ENCODE measurements around the gene BMPER.

BMPER gene

GRCh38 chr7:34143402-34143801, 238.1 kb downstream of the BMPER start:
- no peaks in the 10 kb centered on the region for H3K36me3 ChIP-seq (ENCODE audit: control insufficient read depth, insufficient read depth, low read length)
- H3K27ac ChIP-seq (ENCODE audit: low read depth, low read length): no peak overlapping the region
- no peaks in the 10 kb centered on the region for H3K9me3 ChIP-seq (ENCODE audit: control insufficient read depth, insufficient read depth, low read length)
- H3K9ac ChIP-seq (ENCODE audit: low read depth, low read length): no peak overlapping the region
- no peaks in the 10 kb centered on the region; the same call in 1 of the 2 replicates for H3K27me3 ChIP-seq (ENCODE audit: control insufficient read depth, insufficient read depth, low read length)
- peaks cover 16% of the 10 kb centered on the region for H3K4me1 ChIP-seq (ENCODE audit: control insufficient read depth, insufficient read depth, low read length)
- H3K4me3 ChIP-seq (ENCODE audit: low read depth, low read length): no peak overlapping the region

DNA sequence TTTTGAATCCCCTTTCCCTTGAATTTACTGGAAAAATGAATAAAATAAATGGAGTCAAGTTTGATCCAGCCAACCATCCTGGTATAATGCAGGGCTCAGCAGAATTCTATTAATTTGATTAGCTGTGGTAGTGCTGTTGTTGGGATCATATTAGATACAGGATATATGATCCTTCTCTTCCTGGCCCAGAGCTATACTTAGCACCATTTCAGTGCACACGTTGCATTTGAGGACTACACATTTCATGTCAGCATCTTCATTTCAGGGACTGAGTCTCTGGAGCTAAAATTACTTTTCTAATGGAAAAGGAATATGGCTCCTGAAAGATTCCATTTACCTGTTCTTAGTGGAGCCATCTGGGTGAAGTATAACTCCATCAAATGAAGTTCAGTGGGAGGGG, 240.3 kb downstream of the BMPER start:
- no peaks in the 10 kb centered on the region for H3K36me3 ChIP-seq (ENCODE audit: control insufficient read depth, insufficient read depth, low read length)
- H3K9me3 ChIP-seq (ENCODE audit: control insufficient read depth, insufficient read depth, low read length): no peaks in the 10 kb centered on the region
- H3K4me3 ChIP-seq (ENCODE audit: low read depth, low read length): no peak overlapping the region
- no peak overlapping the region for H3K9ac ChIP-seq (ENCODE audit: low read depth, low read length)
- no peak overlapping the region for H3K27ac ChIP-seq (ENCODE audit: low read depth, low read length)
- no peaks in the 10 kb centered on the region; the same call in 1 of the 2 replicates for H3K27me3 ChIP-seq (ENCODE audit: control insufficient read depth, insufficient read depth, low read length)
- H3K4me1 ChIP-seq (ENCODE audit: control insufficient read depth, insufficient read depth, low read length): no peaks in the 10 kb centered on the region

GRCh38 chr7:34153656-34154270, 248.4 kb downstream of the BMPER start:
- Histone ChIP-seq H3K4me1 (ENCODE audit: control insufficient read depth, insufficient read depth, low read length) (peaks cover 18% of the 10 kb centered on the region), H3K27ac (ENCODE audit: low read depth, low read length) (no peak overlapping the region), H3K36me3 (ENCODE audit: control insufficient read depth, insufficient read depth, low read length) (no peaks in the 10 kb centered on the region)

GRCh38 chr7:34155220-34155908, 250.0 kb downstream of the BMPER start:
- Histone ChIP-seq H3K27me3 (ENCODE audit: control insufficient read depth, insufficient read depth, low read length) (no peaks in the 10 kb centered on the region), H3K4me3 (ENCODE audit: low read depth, low read length) (no peak overlapping the region), H3K27ac (ENCODE audit: low read depth, low read length) (no peak overlapping the region), H3K4me1 (ENCODE audit: control insufficient read depth, insufficient read depth, low read length) (peaks cover 18% of the 10 kb centered on the region), H3K36me3 (ENCODE audit: control insufficient read depth, insufficient read depth, low read length) (no peaks in the 10 kb centered on the region), H3K9ac (ENCODE audit: low read depth, low read length) (no peak overlapping the region), H3K9me3 (ENCODE audit: control insufficient read depth, insufficient read depth, low read length) (no peaks in the 10 kb centered on the region)

More at GRCh38 chr7:34153656-34154270, 248.4 kb downstream of the BMPER start:
- Histone ChIP-seq H3K9ac (ENCODE audit: low read depth, low read length) (no peak overlapping the region), H3K4me3 (ENCODE audit: low read depth, low read length) (no peak overlapping the region), H3K9me3 (ENCODE audit: control insufficient read depth, insufficient read depth, low read length) (no peaks in the 10 kb centered on the region), H3K27me3 (ENCODE audit: control insufficient read depth, insufficient read depth, low read length) (no peaks in the 10 kb centered on the region)

GRCh38 chr7:34156336-34156735, 251.0 kb downstream of the BMPER start:
- no peak overlapping the region for H3K27ac ChIP-seq (ENCODE audit: low read depth, low read length)
- no peaks in the 10 kb centered on the region for H3K36me3 ChIP-seq (ENCODE audit: control insufficient read depth, insufficient read depth, low read length)
- H3K9me3 ChIP-seq (ENCODE audit: control insufficient read depth, insufficient read depth, low read length): no peaks in the 10 kb centered on the region
- no peak overlapping the region for H3K9ac ChIP-seq (ENCODE audit: low read depth, low read length)
- H3K4me3 ChIP-seq (ENCODE audit: low read depth, low read length): no peak overlapping the region
- H3K4me1 ChIP-seq (ENCODE audit: control insufficient read depth, insufficient read depth, low read length): peaks cover 18% of the 10 kb centered on the region
- no peaks in the 10 kb centered on the region for H3K27me3 ChIP-seq (ENCODE audit: control insufficient read depth, insufficient read depth, low read length)

GRCh38 chr7:34157137-34157536, 251.8 kb downstream of the BMPER start:
- H3K9ac ChIP-seq (ENCODE audit: low read depth, low read length): no peak overlapping the region
- no peaks in the 10 kb centered on the region for H3K9me3 ChIP-seq (ENCODE audit: control insufficient read depth, insufficient read depth, low read length)
- H3K36me3 ChIP-seq (ENCODE audit: control insufficient read depth, insufficient read depth, low read length): no peaks in the 10 kb centered on the region
- no peak overlapping the region for H3K27ac ChIP-seq (ENCODE audit: low read depth, low read length)
- no peak overlapping the region for H3K4me3 ChIP-seq (ENCODE audit: low read depth, low read length)
- peaks cover 14% of the 10 kb centered on the region for H3K4me1 ChIP-seq (ENCODE audit: control insufficient read depth, insufficient read depth, low read length)
- no peaks in the 10 kb centered on the region for H3K27me3 ChIP-seq (ENCODE audit: control insufficient read depth, insufficient read depth, low read length)

DNA sequence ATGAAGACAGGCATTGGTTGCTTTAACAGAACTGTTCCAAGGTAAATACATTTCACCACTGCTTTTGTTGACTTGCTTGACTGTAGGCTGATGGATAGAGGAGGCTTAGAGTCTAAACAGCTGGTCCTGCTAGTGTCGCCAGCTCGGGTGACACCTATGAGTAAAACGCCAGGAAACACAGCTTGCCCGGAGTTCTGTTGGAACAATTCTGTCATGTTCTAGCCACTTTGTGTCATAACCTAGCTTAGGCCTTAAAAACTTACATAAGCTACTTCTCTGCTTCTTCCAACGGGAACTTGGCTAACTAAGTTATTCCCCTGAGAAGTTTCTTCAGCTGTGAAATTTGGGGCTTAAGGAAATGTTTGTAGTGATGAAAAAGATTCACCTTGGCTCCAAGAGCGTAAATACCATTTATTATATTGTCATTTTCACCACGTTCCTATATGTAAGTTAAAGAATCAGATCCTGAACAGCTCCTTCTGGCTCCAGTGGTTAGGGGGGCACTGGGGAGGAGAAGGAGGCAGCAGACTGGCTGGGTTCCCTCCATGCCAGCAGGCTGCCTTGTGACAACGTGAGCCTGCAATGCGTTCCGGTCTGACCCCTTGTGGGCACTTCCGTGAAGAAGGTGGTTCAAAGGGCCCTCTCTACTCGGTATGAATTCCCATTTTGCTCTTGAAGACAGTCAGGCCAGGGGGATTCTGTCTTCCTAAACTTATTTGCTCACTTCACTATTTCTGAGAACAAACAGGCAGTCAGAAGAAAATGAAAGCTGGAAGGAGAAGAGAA, 253.2 kb downstream of the BMPER start:
- Histone ChIP-seq H3K27me3 (ENCODE audit: control insufficient read depth, insufficient read depth, low read length) (no peaks in the 10 kb centered on the region), H3K4me1 (ENCODE audit: control insufficient read depth, insufficient read depth, low read length) (0 out of 2 replicates have a peak, but pooled peaks cover 3% of the 10 kb centered on the region), H3K9ac (ENCODE audit: low read depth, low read length) (no peak overlapping the region), H3K4me3 (ENCODE audit: low read depth, low read length) (no peak overlapping the region), H3K9me3 (ENCODE audit: control insufficient read depth, insufficient read depth, low read length) (no peaks in the 10 kb centered on the region), H3K27ac (ENCODE audit: low read depth, low read length) (no peak overlapping the region), H3K36me3 (ENCODE audit: control insufficient read depth, insufficient read depth, low read length) (no peaks in the 10 kb centered on the region)

- Histone ChIP-seq H3K27me3 (ENCODE audit: control insufficient read depth, insufficient read depth, low read length) (no peaks in the 10 kb centered on the region), H3K36me3 (ENCODE audit: control insufficient read depth, insufficient read depth, low read length) (no peaks in the 10 kb centered on the region), H3K4me1 (ENCODE audit: control insufficient read depth, insufficient read depth, low read length) (no peaks in the 10 kb centered on the region), H3K27ac (ENCODE audit: low read depth, low read length) (no peak overlapping the region), H3K4me3 (ENCODE audit: low read depth, low read length) (no peak overlapping the region), H3K9ac (ENCODE audit: low read depth, low read length) (no peak overlapping the region), H3K9me3 (ENCODE audit: control insufficient read depth, insufficient read depth, low read length) (no peaks in the 10 kb centered on the region)
These were observed 255.0 kb downstream of the BMPER start for GRCh38 chr7:34160261-34160752.

DNA sequence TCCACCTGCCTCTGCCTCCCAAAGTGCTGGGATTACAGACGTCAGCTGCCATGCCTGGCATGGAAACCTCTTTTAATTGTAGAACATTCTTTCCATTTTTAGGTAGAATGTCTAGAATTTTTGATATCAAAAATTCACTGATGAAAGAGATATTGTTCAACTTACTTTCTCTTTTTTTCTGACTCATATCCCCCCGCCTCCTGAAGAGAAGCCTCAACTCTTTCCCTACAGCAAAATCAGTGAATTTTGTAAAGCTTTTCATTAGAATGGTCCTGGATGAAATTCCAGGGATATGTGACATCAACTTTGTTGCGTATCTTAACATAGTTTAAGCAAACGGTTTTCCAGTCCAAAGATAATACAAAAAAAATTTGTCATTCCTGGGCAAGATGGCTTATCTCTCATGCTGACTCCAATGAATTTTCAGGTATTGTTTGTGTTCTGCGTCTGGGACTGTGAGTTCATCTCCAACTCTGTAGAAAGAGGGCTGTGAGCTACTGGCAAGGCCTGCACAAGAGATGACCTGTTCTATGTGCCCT, 256.8 kb downstream of the BMPER start:
- no peak overlapping the region for H3K4me3 ChIP-seq (ENCODE audit: low read depth, low read length)
- H3K4me1 ChIP-seq (ENCODE audit: control insufficient read depth, insufficient read depth, low read length): no peaks in the 10 kb centered on the region
- no peaks in the 10 kb centered on the region for H3K9me3 ChIP-seq (ENCODE audit: control insufficient read depth, insufficient read depth, low read length)
- H3K27me3 ChIP-seq (ENCODE audit: control insufficient read depth, insufficient read depth, low read length): no peaks in the 10 kb centered on the region
- H3K27ac ChIP-seq (ENCODE audit: low read depth, low read length): no peak overlapping the region
- H3K36me3 ChIP-seq (ENCODE audit: control insufficient read depth, insufficient read depth, low read length): no peaks in the 10 kb centered on the region
- no peak overlapping the region for H3K9ac ChIP-seq (ENCODE audit: low read depth, low read length)

DNA sequence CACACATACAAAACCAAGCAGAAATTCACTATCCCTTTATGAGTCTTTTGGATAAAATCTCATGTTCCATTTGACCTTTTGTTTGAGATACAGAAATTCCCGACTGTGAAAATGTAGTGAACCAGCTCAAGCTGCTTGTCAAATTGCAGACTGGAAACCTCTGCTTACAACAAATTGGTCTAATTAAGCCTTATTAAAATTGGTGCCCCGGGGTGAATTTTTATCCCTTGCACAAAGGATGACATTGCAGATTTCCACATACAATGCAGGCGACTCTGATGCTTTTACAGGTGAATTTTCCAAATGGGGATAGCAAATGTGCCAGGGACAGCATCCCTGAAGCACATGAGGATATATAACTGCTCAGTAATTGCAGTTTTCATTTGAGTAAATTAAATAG, 257.3 kb downstream of the BMPER start:
- Histone ChIP-seq H3K27me3 (ENCODE audit: control insufficient read depth, insufficient read depth, low read length) (no peaks in the 10 kb centered on the region), H3K9ac (ENCODE audit: low read depth, low read length) (no peak overlapping the region), H3K36me3 (ENCODE audit: control insufficient read depth, insufficient read depth, low read length) (no peaks in the 10 kb centered on the region)

More for the DNA sequence above, 257.3 kb downstream of the BMPER start:
- Histone ChIP-seq H3K4me3 (ENCODE audit: low read depth, low read length) (no peak overlapping the region), H3K27ac (ENCODE audit: low read depth, low read length) (no peak overlapping the region), H3K9me3 (ENCODE audit: control insufficient read depth, insufficient read depth, low read length) (no peaks in the 10 kb centered on the region), H3K4me1 (ENCODE audit: control insufficient read depth, insufficient read depth, low read length) (no peaks in the 10 kb centered on the region)

Data from HUES48 (cell line).